DOHH2 (cell line): ENCODE results near the gene SNF8.

Source experiments
- H3F3A ChIP-seq: fragments of 200-600 bp; sonication (generic), shearing (Covaris generic); 2 replicates; pipeline ENCODE4 v1.6.0; 2016; ENCODE audit warnings: antibody characterized with exemption, mild to moderate bottlenecking; ENCODE audit not compliant: control insufficient read depth, insufficient read depth
- H3K27ac ChIP-seq: fragments of 200-600 bp; sonication (generic); 2 replicates; pipeline ENCODE4 v1.5.1; 2014; ENCODE audit warnings: low read depth, mild to moderate bottlenecking, low read length, moderate library complexity
- H3K27me3 ChIP-seq: fragments of 200-600 bp; sonication (generic); 2 replicates; pipeline ENCODE4 v1.6.1; 2014; ENCODE audit warnings: mild to moderate bottlenecking, low read length, mixed read lengths; ENCODE audit not compliant: control insufficient read depth
- H3K36me3 ChIP-seq: fragments of 200-600 bp; sonication (generic); 2 replicates; pipeline ENCODE4 v1.6.1; 2014; ENCODE audit warnings: mild to moderate bottlenecking, low read length, moderate library complexity, mixed read lengths; ENCODE audit not compliant: control insufficient read depth
- H3K4me1 ChIP-seq: fragments of 200-600 bp; sonication (generic); 2 replicates; pipeline ENCODE4 v1.6.1; 2014; ENCODE audit warnings: mild to moderate bottlenecking, low read length, mixed read lengths; ENCODE audit not compliant: control insufficient read depth
- H3K4me2 ChIP-seq: fragments of 200-600 bp; sonication (generic); 2 replicates; pipeline ENCODE4 v1.6.0; 2014; ENCODE audit warnings: mild to moderate bottlenecking, low read length, moderate library complexity
- H3K4me3 ChIP-seq: fragments of 200-600 bp; sonication (generic); 2 replicates; pipeline ENCODE4 v1.5.1; 2014; ENCODE audit warnings: mild to moderate bottlenecking, low read length, mixed read lengths
- H3K79me2 ChIP-seq: fragments of 200-600 bp; sonication (generic); 2 replicates; pipeline ENCODE4 v1.6.1; 2014; ENCODE audit warnings: mild to moderate bottlenecking, low read length, mixed read lengths; ENCODE audit not compliant: control insufficient read depth
- H3K9me2 ChIP-seq: fragments of 200-600 bp; sonication (generic); replicated peaks from 2 replicates; pipeline ENCODE4 v1.6.1; 2014; ENCODE audit warnings: mild to moderate bottlenecking, low read length, mixed read lengths; ENCODE audit not compliant: control insufficient read depth
- H3K9me3 ChIP-seq: fragments of 200-600 bp; sonication (generic); 2 replicates; pipeline ENCODE4 v1.6.1; 2014; ENCODE audit warnings: antibody characterized with exemption, low read length, mixed read lengths; ENCODE audit not compliant: control insufficient read depth, insufficient read depth
- H4K20me1 ChIP-seq: fragments of 200-600 bp; sonication (generic); 2 replicates; pipeline ENCODE4 v1.6.0; 2014; ENCODE audit warnings: low read depth, mild to moderate bottlenecking, antibody characterized with exemption, low read length, moderate library complexity; ENCODE audit not compliant: control insufficient read depth, insufficient read depth
- CTCF ChIP-seq: fragments of 200-600 bp; sonication (generic); IDR thresholded peaks from one replicate; pipeline ENCODE4 v1.5.1; 2014; ENCODE audit warnings: antibody characterized with exemption, mild to moderate bottlenecking, low read depth, low read length; ENCODE audit not compliant: poor library complexity, severe bottlenecking
- EZH2phosphoT487 ChIP-seq: fragments of 200-600 bp; sonication (generic); IDR thresholded peaks from 2 replicates; pipeline ENCODE4 v1.6.1; 2017; ENCODE audit warnings: borderline replicate concordance, mild to moderate bottlenecking, antibody characterized with exemption, low read length, moderate library complexity, mixed read lengths

SNF8 gene

DNA sequence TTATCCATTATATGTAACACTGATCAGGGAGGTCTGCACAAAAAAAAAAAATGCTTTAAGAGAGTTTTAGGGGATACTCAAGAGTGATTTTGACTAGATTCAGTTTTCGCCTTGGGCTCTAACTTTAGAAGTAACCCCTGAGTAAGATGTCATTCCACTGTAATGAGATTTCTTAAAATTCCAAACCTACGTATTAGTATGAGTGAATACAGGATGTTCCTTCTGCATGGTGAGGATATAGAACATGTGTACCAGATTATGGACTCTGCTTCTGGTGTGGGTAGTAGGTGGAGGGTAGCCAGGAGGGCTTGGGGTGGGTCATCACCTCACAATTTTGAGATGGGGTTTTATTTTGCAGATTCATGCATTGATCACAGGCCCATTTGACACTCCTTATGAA, 32.2 kb downstream of the SNF8 start:
- Histone ChIP-seq H3K36me3 (peaks cover 76% of the 10 kb centered on the region), H3K27ac (no peak overlapping the region), H3K9me2 (no peaks in the 10 kb centered on the region), H4K20me1 (peaks cover 31% of the 10 kb centered on the region), H3K9me3 (no peaks in the 10 kb centered on the region), H3K27me3 (no peaks in the 10 kb centered on the region), H3K4me2 (no peak overlapping the region), H3F3A (no peaks in the 10 kb centered on the region), H3K4me1 (peaks cover 35% of the 10 kb centered on the region), H3K79me2 (peaks cover 90% of the 10 kb centered on the region), H3K4me3 (no peak overlapping the region)
- TF ChIP-seq CTCF (no peak), EZH2phosphoT487 (no peak)

DNA sequence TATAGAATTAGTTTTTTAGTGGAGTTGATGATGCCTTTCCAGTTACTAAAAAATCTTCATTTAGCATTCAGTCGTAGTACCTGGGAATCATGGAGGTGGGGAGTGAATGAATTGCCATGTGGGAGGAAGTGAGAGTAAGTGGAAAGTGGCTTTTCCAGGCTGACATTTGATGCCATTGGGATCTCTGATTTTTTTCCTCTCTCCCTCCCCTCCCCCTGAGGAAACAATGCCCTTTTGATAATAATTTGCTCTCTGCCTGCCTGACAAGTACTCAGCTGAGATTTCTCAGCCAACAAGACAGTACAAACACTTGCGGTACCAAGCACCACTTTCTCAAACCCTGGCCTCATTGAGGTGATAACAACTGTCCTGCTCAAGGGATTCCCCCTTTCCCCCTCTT, 34.3 kb downstream of the SNF8 start:
- Histone ChIP-seq H3K36me3 (peaks cover 61% of the 10 kb centered on the region), H3K27ac (no peak overlapping the region), H3K4me1 (peaks cover 34% of the 10 kb centered on the region), H3K27me3 (no peaks in the 10 kb centered on the region), H3K9me3 (no peaks in the 10 kb centered on the region), H3K79me2 (peaks cover 86% of the 10 kb centered on the region), H3K9me2 (no peaks in the 10 kb centered on the region), H3K4me2 (peak overlapping the region; percentile 75), H4K20me1 (peaks cover 31% of the 10 kb centered on the region), H3F3A (no peaks in the 10 kb centered on the region), H3K4me3 (peak overlapping the region; percentile 89)
- TF ChIP-seq CTCF (no peak), EZH2phosphoT487 (no peak)

DNA sequence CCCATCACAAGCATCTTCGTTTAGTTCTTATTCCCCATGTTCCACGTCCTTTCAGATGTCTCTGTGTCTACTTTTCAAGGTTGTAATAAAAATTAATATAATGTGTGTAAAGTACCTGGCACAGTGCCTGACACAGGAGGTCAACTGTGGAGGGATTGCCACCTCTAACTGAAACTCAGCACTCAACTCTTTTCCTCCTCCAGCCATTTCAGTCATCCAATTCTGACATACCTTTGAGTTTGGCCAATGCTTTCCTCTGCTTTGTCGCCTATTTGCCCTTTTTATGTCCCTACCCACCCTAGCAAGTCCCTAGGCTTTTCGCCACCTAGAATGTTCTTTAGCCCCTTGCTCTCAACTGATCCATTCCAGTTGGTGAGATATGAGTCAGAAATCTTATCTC, 34.9 kb downstream of the SNF8 start:
- Histone ChIP-seq H3F3A (no peaks in the 10 kb centered on the region), H3K4me3 (peak overlapping the region; percentile 89), H3K36me3 (peaks cover 55% of the 10 kb centered on the region), H3K4me1 (peaks cover 28% of the 10 kb centered on the region), H3K9me2 (no peaks in the 10 kb centered on the region), H3K79me2 (peaks cover 80% of the 10 kb centered on the region), H3K9me3 (no peaks in the 10 kb centered on the region), H4K20me1 (peaks cover 31% of the 10 kb centered on the region), H3K27me3 (no peaks in the 10 kb centered on the region), H3K4me2 (peak overlapping the region; percentile 75), H3K27ac (peak overlapping the region; percentile 77; the same call in 1 of the 2 replicates)
- TF ChIP-seq EZH2phosphoT487 (no peak), CTCF (no peak)

- Histone ChIP-seq H3K27ac (peak overlapping the region; percentile 77), H3K79me2 (peaks cover 72% of the 10 kb centered on the region), H3K9me3 (no peaks in the 10 kb centered on the region), H3K27me3 (no peaks in the 10 kb centered on the region), H3F3A (no peaks in the 10 kb centered on the region), H3K4me1 (peaks cover 28% of the 10 kb centered on the region), H4K20me1 (peaks cover 31% of the 10 kb centered on the region), H3K9me2 (no peaks in the 10 kb centered on the region), H3K4me2 (peak overlapping the region; percentile 75), H3K4me3 (peak overlapping the region; percentile 89), H3K36me3 (peaks cover 49% of the 10 kb centered on the region)
- TF ChIP-seq EZH2phosphoT487 = no peak
- TF ChIP-seq CTCF = no peak
These were observed 35.7 kb downstream of the SNF8 start for GRCh38 chr17:48908853-48909394.
